IPS-18c (cell line): Measurements from ENCODE around the gene SYT8.

Experiments used
- H3K4me3 ChIP-seq: 2 replicates; pipeline ENCODE4 v1.7.0; 2013; ENCODE audit warnings: low read depth, mild to moderate bottlenecking, low read length, moderate library complexity; ENCODE audit not compliant: insufficient read depth
- H3K9me3 ChIP-seq: one replicate; pipeline ENCODE4 v1.6.1; 2013; ENCODE audit warnings: mild to moderate bottlenecking, low read length, moderate library complexity; ENCODE audit not compliant: control insufficient read depth, insufficient read depth

SYT8 gene

DNA sequence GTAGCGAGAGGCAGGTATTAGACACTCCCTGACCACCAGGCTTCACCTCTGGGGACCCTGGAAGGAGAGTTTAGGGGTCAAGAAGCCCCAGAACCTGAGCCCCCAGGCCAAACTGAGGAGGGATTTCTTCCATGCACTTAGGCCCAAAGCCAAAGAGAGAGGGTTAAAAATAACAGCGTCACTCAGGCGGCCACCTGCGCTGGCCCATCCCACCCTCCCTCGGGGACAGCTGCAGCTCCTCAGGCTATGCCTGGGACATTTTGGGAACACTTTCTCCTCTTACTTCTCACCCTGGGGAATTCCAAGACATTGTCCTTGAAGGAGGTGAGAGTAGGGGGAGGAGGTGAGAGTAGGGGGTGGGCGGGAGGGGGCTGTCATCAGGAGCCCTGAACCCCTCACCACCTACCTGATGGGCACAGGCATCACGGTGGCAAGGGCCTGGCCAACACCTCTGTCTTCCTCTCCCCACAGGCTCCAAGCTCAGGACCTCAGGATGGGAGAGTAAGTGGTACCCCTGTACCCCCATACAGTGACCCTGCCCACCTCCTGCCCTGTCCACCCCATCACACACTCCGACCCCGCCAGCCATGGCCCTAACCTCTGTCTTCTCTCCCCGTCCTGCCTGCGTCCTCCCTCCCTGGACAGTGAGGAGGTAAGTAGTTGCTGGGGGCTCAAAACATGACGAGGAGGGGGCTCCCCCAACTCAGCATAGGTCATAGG is 4.6 kb downstream of the SYT8 start:
- Histone ChIP-seq H3K9me3 (no peaks in the 10 kb centered on the region), H3K4me3 (no peak overlapping the region)

- H3K9me3 ChIP-seq = no peaks in the 10 kb centered on the region
- no peak overlapping the region for H3K4me3 ChIP-seq
Measured at GRCh38 chr11:1839924-1840779, 5.4 kb downstream of the SYT8 start.

DNA sequence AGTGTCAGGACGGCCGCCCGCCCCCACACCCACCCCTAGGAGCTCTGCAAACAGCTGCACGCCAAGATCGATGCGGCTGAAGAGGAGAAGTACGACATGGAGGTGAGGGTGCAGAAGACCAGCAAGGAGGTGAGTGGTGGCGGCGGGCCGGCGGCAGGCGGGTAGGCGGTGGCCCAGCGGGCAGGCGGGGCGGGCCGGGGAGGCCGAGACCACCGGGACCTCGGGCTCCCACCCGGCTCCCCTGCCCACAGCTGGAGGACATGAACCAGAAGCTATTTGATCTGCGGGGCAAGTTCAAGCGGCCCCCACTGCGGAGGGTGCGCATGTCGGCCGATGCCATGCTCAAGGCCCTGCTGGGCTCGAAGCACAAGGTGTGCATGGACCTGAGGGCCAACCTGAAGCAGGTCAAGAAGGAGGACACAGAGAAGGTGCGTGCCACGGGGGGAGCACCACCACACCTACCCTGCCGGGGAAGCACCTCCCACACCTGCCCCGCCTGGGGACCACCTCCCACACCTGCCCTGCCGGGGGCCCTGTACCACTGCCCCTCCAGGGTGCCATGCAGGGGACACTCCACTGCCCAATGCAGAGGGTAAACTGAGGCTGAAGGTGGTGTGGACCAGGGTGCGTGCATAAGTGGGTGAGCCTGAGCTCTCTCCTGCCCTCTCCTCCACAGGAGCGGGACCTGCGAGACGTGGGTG is 6.1 kb downstream of the SYT8 start:
- Histone ChIP-seq H3K9me3 (no peaks in the 10 kb centered on the region), H3K4me3 (no peak overlapping the region)

DNA sequence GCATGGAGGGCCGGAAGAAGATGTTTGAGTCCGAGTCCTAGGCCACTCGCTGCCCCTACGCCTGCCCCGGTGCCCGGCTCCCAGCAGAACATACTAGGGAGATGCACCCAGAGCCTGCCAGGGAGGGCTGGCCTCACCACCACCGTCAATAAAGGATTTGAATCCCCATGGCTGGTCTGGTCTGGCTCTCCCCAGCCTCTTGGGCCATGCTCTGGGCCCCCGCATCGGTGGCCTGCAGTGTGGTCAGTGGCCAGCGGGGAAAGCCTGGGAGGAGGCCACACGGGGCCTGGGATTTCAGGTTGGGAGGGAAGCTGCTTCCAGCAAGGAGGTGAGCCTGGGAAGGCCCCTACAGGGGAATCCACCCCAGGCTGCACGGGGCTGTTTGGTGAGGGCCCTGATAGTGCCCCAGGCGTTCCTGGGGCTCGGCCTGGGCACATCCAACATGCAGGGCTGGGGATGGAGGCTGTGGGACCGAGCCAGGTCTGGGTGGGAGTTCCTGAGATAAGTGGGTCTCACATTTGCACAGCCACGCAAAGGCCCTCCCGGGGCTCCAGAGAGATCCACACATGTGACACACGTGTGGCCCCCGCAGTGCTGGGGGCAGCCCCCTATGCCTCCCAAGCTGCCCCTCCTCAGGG is 6.8 kb downstream of the SYT8 start:
- H3K4me3 ChIP-seq = no peak overlapping the region
- H3K9me3 ChIP-seq = no peaks in the 10 kb centered on the region

DNA sequence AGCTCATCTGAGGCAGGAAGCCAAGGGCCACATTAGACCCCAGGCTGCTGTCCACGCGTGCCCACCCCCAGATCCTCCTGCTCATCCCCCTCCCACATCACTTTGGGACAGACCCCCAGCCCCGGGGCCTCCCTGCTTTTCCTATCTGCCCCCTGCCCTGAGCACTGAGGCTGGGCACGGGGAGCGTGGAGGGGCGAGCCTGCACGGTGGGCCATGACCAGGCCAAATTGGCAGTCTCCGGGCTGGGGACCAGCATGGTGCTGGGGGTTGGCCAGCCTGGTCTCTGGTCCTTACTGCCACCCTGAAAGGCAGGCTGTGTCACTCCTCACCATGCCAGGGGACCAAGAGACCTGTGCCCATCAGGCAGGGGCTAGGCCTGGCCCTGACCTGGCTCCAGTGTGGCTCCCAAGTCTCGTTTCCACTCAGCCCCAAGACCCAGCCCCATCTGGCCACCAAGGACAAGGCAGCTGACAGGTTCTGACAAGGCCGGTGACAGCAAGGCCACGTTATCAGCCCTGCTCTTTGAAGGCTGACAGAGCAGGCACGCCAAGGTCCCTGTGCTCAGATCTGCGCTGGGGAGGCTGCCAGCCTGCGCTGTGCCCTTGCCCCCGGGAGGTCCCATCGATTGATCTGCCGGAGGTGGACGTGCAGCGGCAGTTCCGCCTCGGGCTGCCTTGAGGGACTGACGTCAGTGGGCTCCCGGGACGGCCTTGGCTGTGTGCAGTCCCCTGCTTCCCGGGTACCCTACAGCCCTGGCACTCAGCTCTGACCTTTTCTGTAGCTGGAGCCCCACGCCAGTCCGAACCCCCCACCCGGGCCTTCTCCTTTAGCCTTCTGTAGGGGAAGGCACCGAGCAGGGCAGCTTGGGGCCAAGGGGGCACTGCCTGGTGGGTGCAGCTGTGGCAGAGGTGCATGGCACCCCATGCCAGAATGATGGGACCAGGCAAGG is 7.6 kb downstream of the SYT8 start:
- Histone ChIP-seq H3K9me3 (no peaks in the 10 kb centered on the region), H3K4me3 (no peak overlapping the region)

- Histone ChIP-seq H3K4me3 (no peak overlapping the region), H3K9me3 (no peaks in the 10 kb centered on the region)
Measured at GRCh38 chr11:1843098-1843473, 8.3 kb downstream of the SYT8 start.

DNA sequence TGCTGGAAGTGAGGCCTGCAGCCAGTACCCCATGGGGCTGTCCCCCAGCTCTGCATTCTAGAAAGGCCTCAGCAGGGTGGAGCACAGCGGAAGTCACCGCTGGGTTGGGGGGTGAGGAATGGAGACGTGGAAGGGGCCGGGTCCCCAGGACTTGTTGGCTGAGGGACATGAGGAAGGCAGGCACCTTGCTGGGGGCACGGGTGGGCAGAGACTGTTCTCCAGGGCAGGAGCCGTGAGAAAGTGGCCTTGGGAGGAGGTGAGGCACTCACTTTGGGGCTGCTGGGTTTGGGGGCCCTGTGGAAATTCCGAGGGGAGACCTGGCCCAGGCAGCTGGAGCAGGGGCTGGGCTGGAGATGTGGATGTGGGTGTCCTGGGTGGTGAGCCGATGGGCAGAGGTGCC is 9.0 kb downstream of the SYT8 start:
- no peaks in the 10 kb centered on the region for H3K9me3 ChIP-seq
- H3K4me3 ChIP-seq = no peak overlapping the region

DNA sequence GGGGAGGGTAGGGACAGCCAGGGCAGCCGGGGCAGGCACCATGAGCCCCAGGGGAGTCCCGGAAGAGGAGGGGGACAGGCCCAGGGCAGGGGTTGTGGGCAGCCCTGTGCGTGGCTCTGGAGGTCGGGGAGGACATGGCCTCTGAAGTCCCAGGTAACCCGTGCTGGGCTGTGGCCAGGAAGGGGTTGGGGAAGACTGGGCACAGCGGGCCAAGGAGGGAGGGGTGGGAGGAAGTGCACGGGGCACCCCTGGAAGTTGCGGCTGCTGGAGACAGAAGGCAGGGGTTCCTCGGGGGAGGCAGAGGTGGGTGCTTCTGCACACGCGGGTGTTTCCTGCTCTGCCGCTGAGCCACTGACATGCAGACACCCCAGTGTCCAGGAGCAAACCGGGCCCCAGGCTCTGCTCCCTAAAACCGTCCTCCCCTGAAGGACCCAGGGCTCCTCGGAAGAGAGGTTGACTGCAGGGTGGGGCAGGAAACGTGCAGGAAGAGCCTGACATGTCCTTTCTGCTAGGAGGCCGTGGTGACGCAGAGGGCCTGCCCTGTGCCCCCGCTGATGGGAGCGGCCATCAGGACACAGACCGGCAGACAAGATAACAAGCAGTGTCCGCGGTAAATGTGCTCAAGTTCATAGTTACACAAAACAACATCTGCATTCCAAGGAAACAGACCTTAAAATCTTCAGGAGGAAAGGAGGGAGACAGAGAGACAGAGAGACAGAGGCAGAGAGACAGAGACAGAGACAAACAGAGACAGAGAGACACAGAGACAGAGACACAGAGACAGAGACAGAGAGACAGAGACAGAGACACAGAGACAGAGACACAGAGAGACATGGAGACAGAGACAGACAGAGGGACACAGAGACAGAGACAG is 9.7 kb downstream of the SYT8 start:
- no peaks in the 10 kb centered on the region for H3K9me3 ChIP-seq
- no peak overlapping the region for H3K4me3 ChIP-seq

GRCh38 chr11:1845095-1845429 is 10.3 kb downstream of the SYT8 start:
- H3K9me3 ChIP-seq = peaks cover 3% of the 10 kb centered on the region
- H3K4me3 ChIP-seq = no peak overlapping the region

DNA sequence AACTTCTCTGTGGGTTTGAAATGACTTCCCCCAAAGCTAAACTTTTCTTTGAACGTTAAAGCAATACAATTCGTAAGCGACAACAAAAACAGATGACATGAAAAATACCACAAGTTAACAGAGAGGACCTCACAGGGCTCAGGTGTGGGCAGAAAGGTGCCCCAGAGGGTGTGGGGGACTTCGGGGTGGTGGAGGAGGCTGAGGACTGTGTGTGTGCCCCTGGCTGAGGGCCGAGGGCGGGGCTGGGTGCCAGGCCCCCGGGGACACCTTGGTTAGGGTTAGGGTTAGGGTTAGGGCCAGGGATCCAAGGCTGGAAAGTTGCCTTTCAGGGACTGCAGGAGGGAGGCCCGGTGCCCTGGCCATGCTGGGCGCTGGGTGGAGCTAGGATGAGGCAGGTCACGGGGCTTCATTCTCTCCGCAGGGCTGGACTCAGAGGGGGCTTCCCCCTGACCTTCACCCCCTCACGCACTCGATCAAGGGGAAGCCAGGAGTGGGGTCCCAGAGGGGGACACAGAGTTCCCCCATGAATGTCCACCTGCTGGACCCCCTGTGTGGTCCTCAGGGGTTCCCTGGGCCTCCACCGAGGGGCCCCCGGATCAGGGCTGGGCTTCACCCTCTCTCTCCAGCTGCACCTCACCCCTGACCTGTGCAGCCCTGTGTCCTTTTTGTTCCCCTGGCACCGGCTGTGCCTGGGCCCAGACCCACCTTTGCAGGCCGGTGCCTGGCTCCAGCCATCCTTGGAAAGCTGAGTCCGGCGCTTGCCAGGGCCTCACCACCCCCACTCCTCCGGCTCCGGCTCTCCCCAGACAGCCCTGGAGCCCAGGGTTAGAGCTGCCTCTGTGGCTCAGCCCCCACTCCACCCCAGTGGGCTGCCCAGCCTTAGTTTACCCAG is 11.0 kb downstream of the SYT8 start:
- H3K9me3 ChIP-seq = peaks cover 3% of the 10 kb centered on the region
- H3K4me3 ChIP-seq = no peak overlapping the region

- Histone ChIP-seq H3K9me3 (peaks cover 3% of the 10 kb centered on the region), H3K4me3 (no peak overlapping the region)
Measured at GRCh38 chr11:1846453-1846932, 11.7 kb downstream of the SYT8 start.

DNA sequence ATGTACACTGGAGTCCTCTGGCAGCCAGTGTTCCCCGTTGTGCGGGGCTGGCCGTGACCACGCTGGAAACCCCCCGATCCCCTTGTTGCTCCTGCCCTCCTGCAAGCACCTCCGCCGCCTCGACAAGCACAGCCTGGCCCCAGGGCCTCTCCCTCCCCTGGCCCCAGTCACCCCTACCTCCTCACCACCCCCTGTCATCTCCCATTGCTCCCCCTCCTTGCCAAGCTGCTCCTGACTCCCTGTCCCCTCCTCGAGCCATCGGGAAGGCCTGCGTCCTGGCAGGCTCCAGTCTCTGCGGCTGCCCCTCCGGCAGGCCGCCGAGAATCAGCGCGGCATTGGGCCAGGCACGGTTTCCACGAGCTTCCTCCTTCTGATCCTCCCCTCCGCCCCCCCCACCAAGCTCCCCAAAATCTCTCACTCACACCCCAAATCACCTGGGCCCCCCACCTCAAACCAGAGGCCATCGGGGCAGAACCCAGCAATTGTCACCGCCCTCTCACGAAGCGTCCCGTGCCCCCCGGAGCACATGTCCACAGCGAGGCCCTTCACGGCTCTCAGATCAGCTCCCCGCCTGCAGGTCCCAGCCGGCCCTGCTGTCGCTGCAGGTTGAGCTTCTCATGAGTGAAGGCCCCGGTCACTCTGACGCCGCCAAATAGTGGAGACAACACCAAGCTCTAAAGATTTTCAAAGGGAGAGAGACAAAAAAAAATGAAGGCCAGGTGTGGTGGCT is 12.4 kb downstream of the SYT8 start:
- Histone ChIP-seq H3K9me3 (peaks cover 3% of the 10 kb centered on the region), H3K4me3 (no peak overlapping the region)

DNA sequence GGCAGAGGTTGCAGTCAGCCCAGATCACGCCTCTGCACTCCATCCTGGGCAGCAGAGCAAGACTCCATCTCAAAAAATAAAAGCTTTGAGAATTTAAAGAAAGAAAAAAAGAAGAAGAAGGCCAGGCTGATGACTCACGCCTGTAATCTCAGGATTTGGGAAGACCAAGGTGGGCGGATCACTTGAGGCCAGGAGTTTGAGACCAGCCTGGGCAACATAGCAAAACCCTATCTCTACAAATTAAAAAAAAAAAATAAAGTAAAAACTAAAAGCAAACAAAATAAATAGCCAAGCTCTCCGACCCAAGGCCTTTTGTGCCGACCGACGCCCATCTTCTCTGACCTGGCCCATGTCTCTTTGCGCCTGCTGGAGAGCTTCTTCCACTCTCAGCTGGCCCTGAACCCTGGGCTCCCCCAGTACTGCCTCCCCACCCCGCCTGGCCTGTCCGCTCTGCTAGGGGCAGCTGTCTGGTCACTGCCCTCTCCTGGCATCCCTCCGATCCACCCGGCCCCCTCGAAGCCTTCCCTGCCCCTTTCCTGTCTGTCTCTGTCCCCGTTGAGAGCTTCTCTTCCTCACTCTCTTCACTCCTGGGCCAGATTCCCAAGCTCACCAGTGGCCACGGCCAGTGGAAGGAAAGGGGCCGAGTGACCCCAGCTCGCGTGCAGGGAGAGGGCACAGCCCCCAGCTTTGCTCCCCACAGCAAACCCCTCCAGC is 13.3 kb downstream of the SYT8 start:
- H3K4me3 ChIP-seq = no peak overlapping the region
- peaks cover 3% of the 10 kb centered on the region for H3K9me3 ChIP-seq
